Heart right ventricle (tissue), 16 donors: Measurements from ENCODE around the gene IMMP2L. TPM values are rescaled to one million over a fixed set of nuclear protein-coding genes. Genes with fewer than 3 reads are reported as not detected.

Source experiments
- ATAC-seq, 8 donors: fragments of 200-7000 bp; cut with Tn5 transposase; one replicate each; pipeline ENCODE4 v1.9.1; 2020; ENCODE audit warnings: mild to moderate bottlenecking in 8 of 8, moderate library complexity in 8 of 8, moderate number of reproducible peaks in 1 of 8
- DNase-seq, 2 donors: peaks; one replicate each; pipeline ENCODE4 v3.0.0-alpha.2; 2020
- H3K27ac ChIP-seq, 10 donors: fragments of 200-600 bp; sonication (generic) in 2 of 10; one replicate each; pipeline versions ENCODE4 v1.5.0 to v1.8.0; 2020 to 2022; ENCODE audit warnings: mild to moderate bottlenecking in 3 of 10
- H3K27me3 ChIP-seq, 7 donors: fragments of 200-600 bp; one replicate each; pipeline ENCODE4 v1.8.0; 2021 to 2022; ENCODE audit warnings: mild to moderate bottlenecking in 2 of 7
- H3K36me3 ChIP-seq, 9 donors: fragments of 200-600 bp; sonication (generic) in 1 of 9; one replicate each; pipeline versions ENCODE4 v1.5.0 to v1.8.0; 2020 to 2022; ENCODE audit warnings: mild to moderate bottlenecking in 2 of 9
- H3K4me1 ChIP-seq, 9 donors: fragments of 200-600 bp; sonication (generic) in 1 of 9; one replicate each; pipeline versions ENCODE4 v1.5.0 to v1.8.0; 2020 to 2022; ENCODE audit warnings: mild to moderate bottlenecking in 4 of 9
- H3K4me3 ChIP-seq, 10 donors: fragments of 200-600 bp; sonication (generic) in 2 of 10; one replicate each; pipeline versions ENCODE4 v1.5.0 to v1.8.0; 2020 to 2022; ENCODE audit warnings: mild to moderate bottlenecking in 7 of 10, moderate library complexity in 2 of 10
- H3K9me3 ChIP-seq, 11 donors: fragments of 200-600 bp in 10 of 11; sonication (generic) in 2 of 11; one replicate each; pipeline versions ENCODE4 v1.5.0 to v1.8.0; 2013 to 2022; ENCODE audit warnings: mild to moderate bottlenecking in 2 of 11, control low read depth in 1 of 11, moderate library complexity in 1 of 11
- WGBS, 2 donors: extraction: QIAGEN DNeasy Blood & Tissue Kit; methylation state at CpG; one replicate each; pipeline ENCODE4 v1.1.7; 2013; ENCODE audit warnings: inconsistent platforms in 1 of 2; 5-methylcytosine and 5-hydroxymethylcytosine counted together
- intact Hi-C, 10 donors: fragments of 100-400 bp; cut with DNase I; formaldehyde crosslinking; loops; one replicate each; pipeline versions ENCODE4 v1.11.1 to v1.14.2; 2022
- polyA plus RNA-seq, 2 donors: library from polyadenylated mRNA; stranded (reverse); fragments of 200-250 nt; gene quantifications; one replicate each; pipeline ENCODE4 v1.2.3, GENCODE V29; 2013
- total RNA-seq, 10 donors: library from RNA; stranded (reverse); fragmentation: NEBNext Ultra II Directional in 3 of 10; extraction: Animal tissue kit (Norgen Biotek cat#: 25700) in 3 of 10; gene quantifications; one replicate each; pipeline versions ENCODE4 v1.2.1 to v1.2.4, GENCODE V29; 2021 to 2023
- TF ChIP-seq, protein P1 (sequence below), 9 donors: fragments of 200-600 bp; sonication (generic) in 2 of 9; IDR thresholded peaks; one replicate each; pipeline versions ENCODE4 v1.5.0 to v1.8.0; 2021 to 2022; ENCODE audit warnings: antibody characterized with exemption in 9 of 9, mild to moderate bottlenecking in 5 of 9, moderate library complexity in 1 of 9
- donor health status: Arrhythmogenic right ventricular cardiomyopathy.
- donor health status: ischemic (EF 13 %, LVEDD 7.1; RV severe dilation, severe dysfunction).
- donor health status: healthy with polysubstance abuse.
- donor health status: DM: no; HTN: yes; CAD: no.
- donor health status: DM: no; HTN: no; CAD: no.
- donor health status: ischemic (EF 25% LVEDD 6.9; RV normal size, moderate dysfunction).
- donor health status: ischemic (EF 25% LVEDD 5.7; RV mildly dilated, moderate dysfunction).
- donor health status: healthy.
- donor health status: DM: yes; HTN: yes; CAD: no.
- donor health status: Ischemic cardiomyopathy.
- donor health status: ischemic (EF 35%, LVEDD 5.7; RV mildly dilated, moderate dysfunction).
- donor health status: nonischemic (EF 11% LVEDD 7.7; RV severe dilation, severe dysfunction).
- donor health status: DM: yes; HTN: yes; CAD: no.
- donor health status: PGD.
- donor health status: ischemic (EF 29% LVEDD 5.4; RV normal size, mild dysfunction).
- donor health status: nonischemic (EF 23%, LVEDD 6.1; RV moderate dilation, normal function).

The IMMP2L gene
- total and polyA plus RNA-seq, 12 donors: 4.3 to 20.8 (median 17.3) TPM

GRCh38 chr7:111067682-111068081 lies 494.6 kb downstream of the IMMP2L start:
- peaks cover 0 to 14% (median 0%) of the 10 kb centered on the region in 11 donors for H3K9me3 ChIP-seq
- DNase-seq: no peak
- H3K4me1 ChIP-seq: peaks cover 0 to 18% (median 8%) of the 10 kb centered on the region in 9 donors
- intact Hi-C loops: no loop called here
- H3K4me3 ChIP-seq: no peak overlapping the region
- TF ChIP-seq, protein P1, sequence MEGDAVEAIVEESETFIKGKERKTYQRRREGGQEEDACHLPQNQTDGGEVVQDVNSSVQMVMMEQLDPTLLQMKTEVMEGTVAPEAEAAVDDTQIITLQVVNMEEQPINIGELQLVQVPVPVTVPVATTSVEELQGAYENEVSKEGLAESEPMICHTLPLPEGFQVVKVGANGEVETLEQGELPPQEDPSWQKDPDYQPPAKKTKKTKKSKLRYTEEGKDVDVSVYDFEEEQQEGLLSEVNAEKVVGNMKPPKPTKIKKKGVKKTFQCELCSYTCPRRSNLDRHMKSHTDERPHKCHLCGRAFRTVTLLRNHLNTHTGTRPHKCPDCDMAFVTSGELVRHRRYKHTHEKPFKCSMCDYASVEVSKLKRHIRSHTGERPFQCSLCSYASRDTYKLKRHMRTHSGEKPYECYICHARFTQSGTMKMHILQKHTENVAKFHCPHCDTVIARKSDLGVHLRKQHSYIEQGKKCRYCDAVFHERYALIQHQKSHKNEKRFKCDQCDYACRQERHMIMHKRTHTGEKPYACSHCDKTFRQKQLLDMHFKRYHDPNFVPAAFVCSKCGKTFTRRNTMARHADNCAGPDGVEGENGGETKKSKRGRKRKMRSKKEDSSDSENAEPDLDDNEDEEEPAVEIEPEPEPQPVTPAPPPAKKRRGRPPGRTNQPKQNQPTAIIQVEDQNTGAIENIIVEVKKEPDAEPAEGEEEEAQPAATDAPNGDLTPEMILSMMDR (IDR thresholded peaks at IDR 0.05): no peak
- H3K27me3 ChIP-seq: no peaks in the 10 kb centered on the region
- no peak for ATAC-seq
- no peak overlapping the region for H3K27ac ChIP-seq
- 85 to 87% methylated on average over 2 of the region's 2 CpGs for WGBS, 2 donors
- H3K36me3 ChIP-seq: no peaks in the 10 kb centered on the region

DNA sequence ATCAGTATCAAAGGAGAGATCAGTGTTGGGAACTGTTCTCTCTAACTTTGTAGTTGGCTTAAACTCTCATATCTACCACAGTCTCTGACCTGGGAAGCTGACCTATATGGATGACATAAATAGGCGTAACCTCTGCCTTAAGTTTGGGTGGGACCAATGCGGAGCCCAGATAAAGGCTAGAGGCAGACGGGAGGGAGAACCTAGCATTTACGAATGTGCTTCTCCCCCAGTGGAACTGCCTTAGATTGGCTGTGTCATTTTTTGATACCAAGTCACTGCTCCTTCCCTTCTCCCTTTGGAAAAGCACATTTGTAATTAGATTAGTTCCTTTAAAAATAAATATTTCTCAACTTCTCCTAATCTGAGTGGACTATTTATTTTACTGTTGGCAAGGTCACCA lies 495.0 kb downstream of the IMMP2L start:
- ATAC-seq (no peak), DNase-seq (no peak)
- H3K4me3 ChIP-seq: no peak overlapping the region
- peaks cover 0 to 17% (median 0%) of the 10 kb centered on the region in 11 donors for H3K9me3 ChIP-seq
- no peaks in the 10 kb centered on the region for H3K36me3 ChIP-seq
- 90 to 92% methylated on average over 4 of the region's 4 CpGs for WGBS, 2 donors
- H3K27me3 ChIP-seq: no peaks in the 10 kb centered on the region
- TF ChIP-seq, protein P1 (IDR thresholded peaks at IDR 0.05): no peak
- H3K4me1 ChIP-seq: peaks cover 0 to 18% (median 8%) of the 10 kb centered on the region in 9 donors
- intact Hi-C loops: no loop called here
- no peak overlapping the region for H3K27ac ChIP-seq

DNA sequence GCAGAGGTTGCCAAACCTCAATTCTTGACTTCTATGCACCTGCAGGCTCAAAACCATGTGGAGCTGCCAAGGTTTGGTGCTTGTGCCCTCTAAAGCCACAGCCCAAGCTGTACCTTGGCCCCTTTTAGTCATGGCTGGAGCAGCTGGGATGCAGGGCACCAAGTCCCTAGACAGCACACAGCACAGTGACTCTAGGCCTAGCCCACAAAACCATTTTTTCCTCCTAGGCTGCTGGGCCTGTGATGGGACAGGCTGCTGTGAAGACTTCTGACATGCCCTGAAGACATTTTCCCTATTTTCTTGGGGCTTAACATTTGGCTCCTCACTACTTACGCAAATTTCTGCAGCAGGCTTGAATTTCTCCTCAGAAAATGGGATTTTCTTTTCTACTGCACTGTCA lies 499.1 kb downstream of the IMMP2L start:
- Histone ChIP-seq H3K9me3 (peaks cover 0 to 17% (median 0%) of the 10 kb centered on the region in 11 donors), H3K36me3 (no peaks in the 10 kb centered on the region), H3K27me3 (no peaks in the 10 kb centered on the region), H3K4me3 (no peak overlapping the region), H3K4me1 (peaks cover 0 to 7% (median 0%) of the 10 kb centered on the region in 9 donors), H3K27ac (no peak overlapping the region)
- no peak for DNase-seq
- no peak for ATAC-seq
- TF ChIP-seq, protein P1 (IDR thresholded peaks at IDR 0.05): no peak
- intact Hi-C loops: no loop called here
- 93 to 100% methylated on average over 1 of the region's 1 CpG for WGBS, 2 donors

DNA sequence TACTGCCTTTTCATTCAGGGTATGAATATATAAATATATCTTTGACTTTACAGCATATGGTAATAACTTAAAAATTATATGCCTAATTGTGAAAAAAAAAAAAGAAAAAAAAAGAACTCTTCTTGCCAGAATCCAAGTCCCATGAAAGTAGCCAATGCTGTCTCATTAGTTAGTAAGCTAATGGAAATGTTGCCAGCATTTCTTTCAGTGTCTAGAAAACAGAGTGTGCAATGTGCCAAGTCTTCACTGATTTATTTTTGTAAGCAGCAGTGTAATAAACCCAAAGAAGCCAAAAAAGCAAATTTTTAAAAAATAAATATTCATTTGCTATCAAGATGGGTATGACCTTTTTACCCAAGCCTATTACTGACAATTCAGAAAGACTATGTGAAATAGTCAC lies 502.5 kb downstream of the IMMP2L start:
- no peak for DNase-seq
- H3K36me3 ChIP-seq: no peaks in the 10 kb centered on the region
- H3K27me3 ChIP-seq: no peaks in the 10 kb centered on the region
- TF ChIP-seq, protein P1 (IDR thresholded peaks at IDR 0.05): no peak
- no peaks in the 10 kb centered on the region for H3K4me1 ChIP-seq
- no peak for ATAC-seq
- intact Hi-C loops: no loop called here
- peaks cover 0 to 17% (median 0%) of the 10 kb centered on the region in 11 donors for H3K9me3 ChIP-seq
- H3K27ac ChIP-seq: no peak overlapping the region
- no peak overlapping the region for H3K4me3 ChIP-seq
